OCI-LY1 (cell line): ENCODE results near the gene CD244.

Experiments used
- H2AFZ ChIP-seq: fragments of 200-600 bp; sonication (generic), shearing (Covaris generic); 2 replicates; pipeline ENCODE4 v1.6.0; 2014; ENCODE audit warnings: antibody characterized with exemption, mild to moderate bottlenecking, low read length
- H3F3A ChIP-seq: fragments of 200-600 bp; sonication (generic), shearing (Covaris generic); 2 replicates; pipeline ENCODE4 v1.6.0; 2014; ENCODE audit warnings: mild to moderate bottlenecking, antibody characterized with exemption, low read length, moderate library complexity; ENCODE audit not compliant: insufficient read depth
- H3K27ac ChIP-seq: fragments of 200-600 bp; sonication (generic); 2 replicates; pipeline ENCODE4 v1.5.1; 2014; ENCODE audit warnings: low read length, mixed run types, mild to moderate bottlenecking, low read depth; ENCODE audit not compliant: poor library complexity, severe bottlenecking
- H3K27me3 ChIP-seq: fragments of 200-600 bp; sonication (generic); 2 replicates; pipeline ENCODE4 v1.6.0; 2014; ENCODE audit warnings: antibody characterized with exemption, mild to moderate bottlenecking, low read length, moderate library complexity; ENCODE audit not compliant: insufficient read depth
- H3K36me3 ChIP-seq: fragments of 200-600 bp; sonication (generic); 2 replicates; pipeline ENCODE4 v1.6.1; 2014; ENCODE audit warnings: mild to moderate bottlenecking, antibody characterized with exemption, low read length, moderate library complexity, mixed read lengths; ENCODE audit not compliant: insufficient read depth
- H3K4me1 ChIP-seq: fragments of 200-600 bp; sonication (generic); 2 replicates; pipeline ENCODE4 v1.5.1; 2014; ENCODE audit warnings: mild to moderate bottlenecking, low read length, moderate library complexity; ENCODE audit not compliant: insufficient read depth, severe bottlenecking
- H3K4me2 ChIP-seq: fragments of 200-600 bp; sonication (generic), shearing (Covaris generic); 2 replicates; pipeline ENCODE4 v1.6.1; 2014; ENCODE audit warnings: low read length
- H3K4me3 ChIP-seq: fragments of 200-600 bp; sonication (generic); 2 replicates; pipeline ENCODE4 v1.5.1; 2014; ENCODE audit warnings: low read length, low read depth, mild to moderate bottlenecking, mixed read lengths; ENCODE audit not compliant: poor library complexity, severe bottlenecking
- H3K79me2 ChIP-seq: fragments of 200-600 bp; shearing (Covaris generic); 2 replicates; pipeline ENCODE4 v1.6.1; 2016; ENCODE audit warnings: mixed run types, low read length, mixed read lengths; ENCODE audit not compliant: insufficient read depth
- H3K9ac ChIP-seq: fragments of 200-600 bp; sonication (generic), shearing (Covaris generic); 2 replicates; pipeline ENCODE4 v1.6.1; 2014; ENCODE audit warnings: mild to moderate bottlenecking, low read length, mixed read lengths
- H3K9me2 ChIP-seq: fragments of 200-600 bp; sonication (generic), shearing (Covaris generic); 2 replicates; pipeline ENCODE4 v1.6.1; 2014; ENCODE audit warnings: low read depth, mild to moderate bottlenecking, low read length, mixed read lengths
- H3K9me3 ChIP-seq: fragments of 200-600 bp; shearing (Covaris generic); 2 replicates; pipeline ENCODE4 v1.6.1; 2014; ENCODE audit warnings: low read length, mixed read lengths
- H4K20me1 ChIP-seq: fragments of 200-600 bp; sonication (generic), shearing (Covaris generic); 2 replicates; pipeline ENCODE4 v1.6.0; 2016; ENCODE audit warnings: mild to moderate bottlenecking, low read length; ENCODE audit not compliant: insufficient read depth
- EZH2 ChIP-seq: fragments of 200-600 bp; sonication (generic), shearing (Covaris generic); IDR thresholded peaks from 2 replicates; pipeline ENCODE4 v1.8.0; 2017; ENCODE audit warnings: borderline replicate concordance, mixed run types, mild to moderate bottlenecking, antibody characterized with exemption, low read length, moderate library complexity, mixed read lengths
- TF ChIP-seq, protein P1 (sequence below): fragments of 200-600 bp; sonication (generic), shearing (Covaris generic); IDR thresholded peaks from 2 replicates; pipeline ENCODE4 v1.5.1; 2017; ENCODE audit warnings: mild to moderate bottlenecking, antibody characterized with exemption, low read length, moderate library complexity, mixed read lengths

Gene CD244

DNA sequence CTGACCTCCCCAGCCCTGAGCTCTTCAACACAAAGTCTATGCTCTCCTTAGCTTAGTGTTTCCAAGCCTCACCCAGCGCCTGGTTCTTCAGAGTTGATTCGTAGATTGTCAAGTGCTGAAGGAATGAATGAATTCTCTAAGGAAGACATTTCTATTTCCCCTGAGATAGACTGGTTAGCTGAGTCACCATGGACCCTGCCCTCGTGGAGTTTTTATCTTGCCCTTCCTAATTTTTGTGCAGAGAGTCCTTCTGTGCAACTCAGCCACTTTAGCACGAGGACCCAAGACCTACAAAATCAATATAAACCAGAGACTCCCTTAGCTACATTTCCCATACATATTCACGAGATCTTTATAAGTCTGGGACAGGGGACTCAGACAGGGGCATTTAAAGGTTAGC lies 2.6 kb upstream of the CD244 start:
- H4K20me1 ChIP-seq: no peaks in the 10 kb centered on the region
- H3K4me2 ChIP-seq: no peak overlapping the region
- no peaks in the 10 kb centered on the region for H3F3A ChIP-seq
- no peaks in the 10 kb centered on the region for H3K9me2 ChIP-seq
- H3K36me3 ChIP-seq: no peaks in the 10 kb centered on the region
- no peak overlapping the region for H3K27ac ChIP-seq
- TF ChIP-seq, protein P1, sequence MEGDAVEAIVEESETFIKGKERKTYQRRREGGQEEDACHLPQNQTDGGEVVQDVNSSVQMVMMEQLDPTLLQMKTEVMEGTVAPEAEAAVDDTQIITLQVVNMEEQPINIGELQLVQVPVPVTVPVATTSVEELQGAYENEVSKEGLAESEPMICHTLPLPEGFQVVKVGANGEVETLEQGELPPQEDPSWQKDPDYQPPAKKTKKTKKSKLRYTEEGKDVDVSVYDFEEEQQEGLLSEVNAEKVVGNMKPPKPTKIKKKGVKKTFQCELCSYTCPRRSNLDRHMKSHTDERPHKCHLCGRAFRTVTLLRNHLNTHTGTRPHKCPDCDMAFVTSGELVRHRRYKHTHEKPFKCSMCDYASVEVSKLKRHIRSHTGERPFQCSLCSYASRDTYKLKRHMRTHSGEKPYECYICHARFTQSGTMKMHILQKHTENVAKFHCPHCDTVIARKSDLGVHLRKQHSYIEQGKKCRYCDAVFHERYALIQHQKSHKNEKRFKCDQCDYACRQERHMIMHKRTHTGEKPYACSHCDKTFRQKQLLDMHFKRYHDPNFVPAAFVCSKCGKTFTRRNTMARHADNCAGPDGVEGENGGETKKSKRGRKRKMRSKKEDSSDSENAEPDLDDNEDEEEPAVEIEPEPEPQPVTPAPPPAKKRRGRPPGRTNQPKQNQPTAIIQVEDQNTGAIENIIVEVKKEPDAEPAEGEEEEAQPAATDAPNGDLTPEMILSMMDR: no peak
- no peak for TF ChIP-seq EZH2
- no peaks in the 10 kb centered on the region for H3K4me1 ChIP-seq
- no peak overlapping the region for H3K4me3 ChIP-seq
- peaks cover 5% of the 10 kb centered on the region; the same call in 1 of the 2 replicates for H3K27me3 ChIP-seq
- H3K9me3 ChIP-seq: no peaks in the 10 kb centered on the region
- H3K79me2 ChIP-seq: no peaks in the 10 kb centered on the region
- no peak overlapping the region for H2AFZ ChIP-seq
- no peak overlapping the region for H3K9ac ChIP-seq

DNA sequence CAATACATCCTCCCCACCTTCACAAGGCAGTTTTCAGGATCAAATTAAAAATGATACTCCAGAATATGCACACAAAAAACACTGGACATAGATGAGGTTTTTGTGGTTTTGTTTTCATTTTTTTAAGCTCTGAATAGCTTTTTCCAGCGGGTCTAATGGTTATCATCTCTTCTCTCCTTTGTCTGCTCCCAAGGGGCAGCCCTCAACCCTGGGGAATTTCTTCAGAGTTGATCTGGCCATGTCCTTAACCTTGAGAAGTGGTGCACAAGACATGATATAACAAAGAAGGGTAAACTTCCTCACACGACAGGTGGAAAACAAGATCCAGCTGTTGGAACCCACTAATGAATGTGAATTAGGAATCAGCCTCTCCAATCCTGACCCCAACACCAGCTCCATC lies 1.5 kb upstream of the CD244 start:
- TF ChIP-seq, protein P1: no peak
- TF ChIP-seq EZH2: no peak
- Histone ChIP-seq H3K36me3 (no peaks in the 10 kb centered on the region), H3K4me2 (no peak overlapping the region), H3F3A (no peaks in the 10 kb centered on the region), H3K4me1 (no peaks in the 10 kb centered on the region), H3K27ac (no peak overlapping the region), H3K9me3 (no peaks in the 10 kb centered on the region), H4K20me1 (no peaks in the 10 kb centered on the region), H3K79me2 (no peaks in the 10 kb centered on the region), H3K4me3 (no peak overlapping the region), H3K9ac (no peak overlapping the region), H3K9me2 (no peaks in the 10 kb centered on the region), H3K27me3 (peaks cover 5% of the 10 kb centered on the region; the same call in 1 of the 2 replicates), H2AFZ (no peak overlapping the region)

DNA sequence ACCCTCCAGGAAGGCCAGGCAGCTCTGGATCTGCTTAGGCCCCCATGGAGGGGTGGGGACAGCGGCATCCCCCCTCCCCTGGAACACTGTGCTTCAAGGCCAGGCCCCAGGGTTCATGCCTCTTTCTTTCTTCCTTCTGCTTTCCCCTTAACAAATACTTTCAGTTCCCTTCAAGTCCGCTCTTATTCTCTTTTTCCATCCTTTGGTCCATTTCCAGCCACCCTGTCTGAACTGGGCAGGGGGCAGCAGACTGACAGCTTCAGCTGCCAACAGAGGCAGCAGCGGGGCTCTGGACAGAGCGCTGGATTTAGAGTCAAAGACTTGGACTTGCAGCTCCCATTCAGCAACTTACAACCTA lies 1.1 kb upstream of the CD244 start:
- Histone ChIP-seq H3F3A (no peaks in the 10 kb centered on the region), H3K79me2 (no peaks in the 10 kb centered on the region), H3K9me2 (no peaks in the 10 kb centered on the region), H3K9me3 (no peaks in the 10 kb centered on the region), H3K4me2 (no peak overlapping the region), H2AFZ (no peak overlapping the region), H3K4me1 (no peaks in the 10 kb centered on the region), H3K4me3 (no peak overlapping the region), H3K9ac (no peak overlapping the region), H3K27me3 (peaks cover 5% of the 10 kb centered on the region; the same call in 1 of the 2 replicates), H4K20me1 (no peaks in the 10 kb centered on the region), H3K27ac (no peak overlapping the region), H3K36me3 (no peaks in the 10 kb centered on the region)
- TF ChIP-seq, protein P1: no peak
- no peak for TF ChIP-seq EZH2
